BJ (cell line): ENCODE measurements around the gene APOC4. TPM values are rescaled to one million over a fixed set of nuclear protein-coding genes. Genes with fewer than 3 reads are reported as not detected.
A peak's percentile ranks its signal among the peaks of the same experiment; 100 is the strongest.
"Not testable (repeated sequence)": the region's sequence is repeated elsewhere in the genome, so short reads cannot be mapped to it uniquely, and the experiment has no call there.

Source experiments
- CTCF ChIA-PET: fragments of 350-600 bp; formaldehyde crosslinking; extraction: SDS; loops from one replicate; lab custom pipeline; 2021; ENCODE audit warnings: antibody characterized with exemption, inconsistent platforms; lab: Yijun Ruan, JAX
- POLR2A ChIA-PET: fragments of 300-600 bp; sonication (Branson Sonifier 250); formaldehyde crosslinking; extraction: SDS; loops from one replicate; lab custom pipeline; 2021; ENCODE audit warnings: antibody characterized with exemption; lab: Charles Lee
- DNase-seq: peaks from one replicate; pipeline ENCODE4 v3.0.0-alpha.2; 2011; ENCODE audit warnings: low read depth
- H3K27me3 ChIP-seq: 2 replicates; pipeline ENCODE4 v1.6.0; 2011; ENCODE audit warnings: low read length; ENCODE audit not compliant: control insufficient read depth, insufficient read depth
- H3K36me3 ChIP-seq: 2 replicates; pipeline ENCODE4 v1.5.1; 2011; ENCODE audit warnings: low read length; ENCODE audit not compliant: control insufficient read depth, insufficient read depth
- H3K4me3 ChIP-seq: 2 replicates; pipeline ENCODE4 v1.5.1; 2011; ENCODE audit warnings: low read depth, mild to moderate bottlenecking, control low read depth, low read length
- CTCF ChIP-seq: IDR thresholded peaks from 2 replicates; pipeline ENCODE4 v1.5.1; 2011; ENCODE audit warnings: low read depth, mild to moderate bottlenecking, control low read depth, inconsistent platforms, low read length, moderate library complexity; ENCODE audit not compliant: insufficient read depth
- polyA plus RNA-seq: library from polyadenylated mRNA; depleted of rRNA; stranded (reverse); fragments of >200 nt; gene quantifications from 2 replicates; pipeline ENCODE4 v1.2.3, GENCODE V29; 2011

Gene APOC4
- polyA plus RNA-seq, 1 experiment, result not detected

- no peak for DNase-seq
- no peaks in the 10 kb centered on the region for H3K36me3 ChIP-seq
- CTCF ChIA-PET, result interaction anchor here (1.3 to 5.2 kb wide), 2 partner anchors 43 to 126 kb away, joined by 3 to 46 read pairs; partner anchors contain the start of gene CLPTM1
- POLR2A ChIA-PET, result no interaction called here
- no peak for TF ChIP-seq CTCF
- peaks cover 3% of the 10 kb centered on the region for H3K27me3 ChIP-seq
- no peak overlapping the region for H3K4me3 ChIP-seq
These were observed 32.3 kb upstream of the APOC4 start for GRCh38 chr19:44909775-44910174.

- POLR2A ChIA-PET, H3K27me3 ChIP-seq, H3K36me3 ChIP-seq, DNase-seq, H3K4me3 ChIP-seq: not testable (repeated sequence)
- CTCF ChIA-PET, result interaction anchor here (1.3 to 5.2 kb wide), 2 partner anchors 41 to 148 kb away, joined by 3 to 46 read pairs; partner anchors contain the start of gene CLPTM1
These were observed 30.1 kb upstream of the APOC4 start for GRCh38 chr19:44911896-44912295.

- no peaks in the 10 kb centered on the region for H3K36me3 ChIP-seq
- DNase-seq, result no peak
- ChIA-PET POLR2A (no interaction called here), CTCF (interaction anchor here (1.0 to 5.2 kb wide), 3 partner anchors 9 to 40 kb away, joined by 4 to 46 read pairs (median 7); partner anchors contain the start of gene CLPTM1)
- no peak for TF ChIP-seq CTCF
- H3K27me3 ChIP-seq, result no peaks in the 10 kb centered on the region
- H3K4me3 ChIP-seq, result no peak overlapping the region
These were observed 29.2 kb upstream of the APOC4 start for GRCh38 chr19:44912854-44913253.

GRCh38 chr19:44913512-44914432 lies 28.3 kb upstream of the APOC4 start:
- CTCF ChIA-PET, result interaction anchor here (0.5 to 5.2 kb wide), 4 partner anchors 10 to 213 kb away, joined by 3 to 46 read pairs (median 6); partner anchors contain the start of gene CLPTM1
- H3K4me3 ChIP-seq, DNase-seq, H3K36me3 ChIP-seq, POLR2A ChIA-PET, H3K27me3 ChIP-seq: not testable (repeated sequence)

GRCh38 chr19:44914433-44915206 lies 27.4 kb upstream of the APOC4 start, which contains the start of gene APOC1:
APOC1 (plus strand) TSS chr19:44914608; CDS start chr19:44914892, 284 bp downstream.
- DNase-seq, result peak; percentile 25
- POLR2A ChIA-PET, result interaction anchor here (0.6 kb wide), 2 partner anchors 37 to 488 kb away, joined by 3 to 4 read pairs; no protein-coding TSS in a partner anchor
- CTCF ChIA-PET, result interaction anchor here (0.5 to 2.7 kb wide), 4 partner anchors 11 to 616 kb away, joined by 3 to 10 read pairs (median 3); no protein-coding TSS in a partner anchor
- not testable (repeated sequence) for H3K27me3 ChIP-seq, H3K36me3 ChIP-seq
- peak within 1 kb of the TSS; percentile 51 for H3K4me3 ChIP-seq

- ChIA-PET POLR2A (no interaction called here), CTCF (interaction anchor here (3.0 kb wide), 1 partner anchor 27 kb away, joined by 15 read pairs; no protein-coding TSS in a partner anchor)
- H3K27me3 ChIP-seq, result no peaks in the 10 kb centered on the region; the same call in 1 of the 2 replicates
- H3K4me3 ChIP-seq, result no peak overlapping the region
- no peaks in the 10 kb centered on the region for H3K36me3 ChIP-seq
- no peak for DNase-seq
- no peak for TF ChIP-seq CTCF
These were observed 17.8 kb upstream of the APOC4 start for GRCh38 chr19:44924243-44924725.
